GM08714 (cell line): Measurements from ENCODE around the gene CDK6.

Experiments used
- H3K4me3 ChIP-seq: fragments of 200-500 bp; sonication (Bioruptor generic); 2 replicates; pipeline ENCODE4 v1.5.1; 2014; ENCODE audit warnings: mild to moderate bottlenecking, low read length, inconsistent platforms
- ZNF274 ChIP-seq: IDR thresholded peaks from 2 replicates; pipeline ENCODE4 v1.6.1; 2012; ENCODE audit warnings: mild to moderate bottlenecking, low read depth, low read length

The CDK6 gene

DNA sequence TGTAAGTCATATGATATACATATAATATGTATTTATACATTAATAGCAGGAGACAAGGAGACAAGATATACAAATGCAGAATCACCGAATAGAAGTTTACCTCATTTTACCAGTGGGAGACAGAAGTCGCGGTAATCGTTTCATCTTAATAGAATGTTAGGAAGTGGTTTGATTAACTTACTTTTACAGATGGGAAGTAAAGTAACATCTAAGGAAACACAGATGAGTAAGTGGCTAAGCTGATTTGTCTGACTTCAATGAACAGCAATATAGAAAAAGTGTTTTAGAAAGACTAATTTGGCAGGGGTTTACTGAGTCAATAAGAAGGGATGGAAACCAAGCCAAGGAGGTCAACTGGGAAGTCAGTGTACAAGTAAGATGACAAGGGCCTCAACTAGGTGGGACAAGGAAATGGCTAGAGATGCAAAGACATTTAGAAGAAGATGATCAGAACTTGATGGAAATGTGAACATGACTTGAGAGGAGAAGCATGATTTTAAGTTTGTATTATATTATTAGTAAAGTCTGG lies 210.0 kb downstream of the CDK6 start:
- TF ChIP-seq ZNF274: no peak
- no peak overlapping the region for H3K4me3 ChIP-seq

DNA sequence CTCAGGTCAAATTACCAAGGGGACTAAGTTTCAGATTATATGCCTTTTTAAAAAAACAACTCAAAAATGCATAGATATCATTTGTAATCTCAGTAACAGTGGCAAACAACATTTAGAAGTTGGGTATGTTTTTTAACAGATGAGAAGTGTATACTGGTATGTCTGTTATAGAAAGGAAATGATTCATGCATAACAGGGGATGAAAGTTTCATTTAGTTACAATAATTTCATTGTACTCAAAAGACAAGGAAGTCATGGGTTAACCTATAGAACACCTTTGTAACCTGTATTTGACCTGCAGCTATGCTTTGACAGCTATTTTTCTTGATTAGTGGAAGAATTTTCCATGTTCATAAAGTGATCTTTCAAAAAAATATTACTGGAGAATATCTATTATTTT lies 210.8 kb downstream of the CDK6 start:
- no peak for TF ChIP-seq ZNF274
- H3K4me3 ChIP-seq: no peak overlapping the region

DNA sequence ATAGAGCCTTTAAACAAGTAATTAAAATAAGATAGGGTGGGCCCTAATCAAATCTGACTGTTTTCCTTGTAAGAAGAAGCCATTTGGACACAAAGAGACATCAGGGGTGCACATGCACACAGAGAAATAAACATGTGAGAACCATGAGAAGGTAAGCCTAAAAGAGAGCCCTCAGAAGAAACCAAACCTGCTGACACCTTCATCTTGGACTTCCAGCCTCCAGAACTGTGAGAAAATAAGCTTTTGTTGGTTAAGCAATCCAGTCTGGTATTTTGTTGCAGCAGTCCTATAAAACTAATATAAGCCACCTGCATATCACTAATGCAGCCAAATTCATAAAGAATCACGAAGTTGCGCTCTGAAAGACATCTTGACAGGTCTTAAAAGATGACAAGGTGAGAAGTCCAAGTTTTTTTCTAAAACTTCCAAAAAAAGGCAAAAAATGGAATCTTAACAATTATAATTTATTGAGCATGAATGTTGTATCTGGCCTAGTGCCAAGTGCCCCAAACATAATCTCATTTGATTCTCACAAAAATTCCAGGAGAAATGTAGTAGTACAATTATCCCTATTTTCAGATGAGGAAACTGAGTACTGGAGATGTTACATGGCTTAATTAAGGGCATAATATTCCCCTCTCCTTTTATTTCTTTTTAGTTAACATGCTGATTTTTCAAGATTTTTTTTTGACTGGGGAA lies 211.9 kb downstream of the CDK6 start:
- no peak overlapping the region for H3K4me3 ChIP-seq
- TF ChIP-seq ZNF274: no peak

DNA sequence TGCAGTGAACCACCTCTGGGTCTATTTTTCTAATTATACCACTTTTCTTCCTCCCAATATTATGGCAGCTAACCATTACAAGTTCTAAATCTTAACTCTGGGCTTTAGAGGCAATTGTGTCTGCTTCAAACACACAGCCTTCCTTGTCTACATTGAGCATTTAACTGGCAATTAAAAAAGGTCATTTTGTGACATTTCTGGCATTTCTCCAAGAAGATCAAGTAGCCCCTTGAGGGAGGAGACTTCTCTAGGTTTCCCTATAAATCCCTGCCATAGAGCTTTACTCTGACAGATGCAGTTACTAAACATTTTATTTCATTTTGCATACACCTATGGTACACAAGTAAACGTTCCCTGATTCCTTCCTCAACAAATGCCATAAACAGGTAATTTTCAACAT lies 212.8 kb downstream of the CDK6 start:
- no peak overlapping the region for H3K4me3 ChIP-seq
- no peak for TF ChIP-seq ZNF274

DNA sequence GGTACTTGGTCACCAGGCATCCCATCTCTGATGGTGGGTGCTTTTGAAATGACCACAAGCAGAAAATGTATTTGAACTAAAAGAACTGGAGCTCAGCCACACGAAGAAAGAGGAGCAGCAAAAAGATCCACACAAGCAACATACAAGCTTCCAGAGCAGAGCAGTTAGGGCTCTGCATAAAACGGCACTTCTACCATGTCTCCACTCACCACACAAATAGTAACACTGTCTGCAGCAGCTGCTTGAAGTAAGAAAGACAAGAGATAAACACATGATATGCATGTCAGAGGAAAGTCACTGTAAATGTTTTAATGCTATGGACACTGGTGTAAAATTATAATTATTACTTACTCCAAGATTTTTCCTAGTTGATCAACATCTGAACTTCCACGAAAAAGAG lies 213.7 kb downstream of the CDK6 start:
- peak overlapping the region; percentile 47; the same call in 1 of the 2 replicates for H3K4me3 ChIP-seq
- TF ChIP-seq ZNF274: no peak

DNA sequence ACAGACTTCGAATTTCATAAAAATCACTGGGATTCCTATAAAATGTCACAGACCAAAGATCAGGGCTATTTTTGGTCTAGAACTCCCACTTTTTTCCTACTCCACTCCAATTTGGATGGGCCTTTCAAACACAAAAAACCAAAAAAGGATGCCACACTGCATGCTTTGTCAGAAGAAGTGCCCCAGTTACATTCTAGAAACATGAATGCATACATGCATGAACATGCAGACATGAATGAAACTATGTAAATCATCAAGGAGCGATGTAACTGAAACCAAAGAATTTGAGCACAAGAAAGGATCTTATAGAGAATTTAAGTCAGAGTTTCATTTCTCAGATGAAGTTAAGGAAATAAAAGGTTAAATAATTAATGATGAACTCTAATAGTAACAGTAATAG lies 214.3 kb downstream of the CDK6 start:
- peak overlapping the region; percentile 47; the same call in 1 of the 2 replicates for H3K4me3 ChIP-seq
- no peak for TF ChIP-seq ZNF274

DNA sequence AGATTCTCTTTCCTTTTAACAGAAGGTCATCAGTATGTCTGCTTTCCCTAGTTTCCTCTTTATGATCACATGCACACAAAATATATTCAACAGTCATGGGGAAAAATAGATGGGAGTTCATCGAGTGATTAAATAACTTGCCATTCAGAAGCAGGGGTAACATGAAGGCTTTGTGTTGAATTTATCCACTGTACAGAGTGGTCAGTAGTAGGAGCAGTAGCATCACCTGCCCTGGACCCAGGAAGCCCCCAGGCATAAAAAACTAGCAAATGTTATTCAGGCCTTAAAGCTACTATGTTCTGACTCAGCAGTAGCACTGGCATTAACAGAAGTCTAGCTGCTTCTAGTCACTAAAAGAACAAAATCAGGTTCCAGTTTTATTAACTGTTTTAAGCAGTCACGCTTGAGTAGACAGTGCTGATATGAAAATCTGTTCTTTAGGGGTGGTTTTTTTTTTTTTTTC lies 214.8 kb downstream of the CDK6 start:
- peak overlapping the region; percentile 32; the same call in 1 of the 2 replicates for H3K4me3 ChIP-seq
- no peak for TF ChIP-seq ZNF274

DNA sequence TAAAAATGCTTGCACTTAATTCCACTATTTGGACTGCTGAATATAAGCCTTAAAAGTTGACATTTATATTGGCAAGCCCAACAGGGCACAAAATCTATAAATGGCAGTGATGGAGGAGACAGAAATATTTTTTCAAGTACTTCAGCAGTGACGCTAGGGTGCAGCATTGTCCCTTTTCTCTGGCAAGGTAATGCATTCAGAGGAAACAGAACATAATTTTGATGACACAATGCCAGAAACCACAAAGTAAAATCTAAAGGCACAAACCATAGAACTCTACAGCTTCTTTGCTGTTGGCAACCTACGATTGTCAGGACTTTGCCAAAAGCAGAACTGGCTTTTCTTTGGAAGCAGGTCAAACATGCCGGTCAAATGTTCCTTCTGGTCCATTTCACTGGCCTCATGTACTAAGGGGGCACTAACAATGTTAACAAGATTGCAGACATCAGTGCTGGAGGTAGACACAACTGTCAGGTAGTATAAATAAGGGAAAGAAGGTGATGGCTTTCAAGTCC lies 215.3 kb downstream of the CDK6 start:
- H3K4me3 ChIP-seq: peak overlapping the region; percentile 32; the same call in 1 of the 2 replicates

DNA sequence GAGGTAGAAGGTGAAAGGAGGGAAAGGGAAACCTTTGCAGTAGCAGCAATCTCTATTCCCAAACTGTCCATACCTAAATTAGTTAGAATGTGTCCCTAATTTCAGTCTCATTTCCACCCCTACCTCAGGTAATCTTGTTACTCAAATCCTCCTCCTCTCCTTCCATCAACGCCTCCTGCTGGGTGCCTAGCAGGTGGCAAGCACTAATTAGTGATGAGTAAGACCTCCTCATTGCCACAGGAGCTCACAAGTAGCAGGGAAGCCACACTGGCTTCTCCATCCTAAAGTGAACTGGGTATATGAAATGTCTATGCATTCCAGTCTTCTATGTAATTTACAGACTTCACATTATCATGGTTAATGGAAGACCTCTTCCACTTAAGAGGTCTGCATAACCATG lies 220.5 kb downstream of the CDK6 start:
- no peak overlapping the region for H3K4me3 ChIP-seq
- TF ChIP-seq ZNF274: no peak

More for the DNA sequence above, 215.3 kb downstream of the CDK6 start:
- TF ChIP-seq ZNF274: no peak

DNA sequence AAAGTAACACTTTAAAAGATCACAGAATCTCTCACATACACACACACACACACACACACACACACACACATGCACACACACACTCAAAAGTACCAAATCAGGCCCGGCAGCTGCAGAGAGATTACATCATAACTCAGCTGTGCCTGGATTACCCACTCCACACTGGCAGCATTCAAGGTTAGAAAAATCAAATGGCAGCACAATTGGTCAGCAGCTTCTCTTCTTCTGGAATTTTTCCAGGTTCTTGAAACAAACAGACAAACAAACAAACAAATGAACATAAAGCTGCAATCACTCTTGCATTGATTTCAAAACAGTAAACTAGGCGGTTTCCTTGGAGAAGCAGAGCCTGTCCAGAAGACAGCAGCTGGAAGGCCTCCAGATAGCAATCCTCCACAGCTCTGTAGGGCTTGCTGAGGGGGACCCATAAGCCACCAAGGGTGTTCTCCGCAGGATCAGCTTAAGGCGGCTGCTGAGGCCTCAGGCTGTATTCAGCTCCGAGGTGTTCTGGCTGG lies 221.7 kb downstream of the CDK6 start:
- H3K4me3 ChIP-seq: no peak overlapping the region
- TF ChIP-seq ZNF274: no peak

DNA sequence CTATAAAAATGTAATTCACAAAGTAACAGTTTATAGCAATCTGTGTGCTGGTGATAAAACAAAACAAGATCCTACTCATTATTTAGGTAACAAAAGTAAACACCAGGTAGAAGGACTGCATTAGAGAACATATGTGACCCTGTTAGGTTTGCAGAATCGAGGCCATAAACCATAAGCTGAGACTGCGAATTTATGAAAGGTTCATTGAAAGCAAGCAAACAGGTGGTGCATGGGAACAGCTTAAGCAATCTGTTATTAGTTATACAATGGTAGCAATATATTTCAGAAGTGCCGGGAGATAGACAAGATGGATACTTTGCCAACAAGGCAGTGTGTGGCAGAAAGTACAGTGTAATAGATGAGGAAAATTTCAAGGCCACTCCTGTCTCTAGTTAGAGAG lies 222.7 kb downstream of the CDK6 start:
- H3K4me3 ChIP-seq: no peak overlapping the region
- no peak for TF ChIP-seq ZNF274

DNA sequence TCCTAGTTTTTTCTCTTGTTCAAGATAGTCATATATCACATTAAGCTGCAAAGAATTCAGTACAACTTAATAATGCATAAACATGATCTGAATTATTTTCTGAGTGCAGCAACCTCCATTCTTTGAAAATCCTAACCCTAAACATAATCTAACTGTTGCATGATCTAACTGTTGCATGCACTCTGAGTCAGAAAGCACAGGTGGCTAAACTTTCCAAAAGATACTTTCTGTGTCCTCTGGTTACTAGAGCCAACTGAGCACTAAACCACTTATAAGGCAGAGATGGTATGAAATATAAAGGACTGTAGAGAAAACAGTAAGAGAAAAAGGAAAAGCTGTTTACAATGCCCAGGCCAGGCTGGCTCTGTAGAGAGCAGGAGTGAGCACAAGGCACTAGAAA lies 223.2 kb downstream of the CDK6 start:
- TF ChIP-seq ZNF274: no peak
- no peak overlapping the region for H3K4me3 ChIP-seq

DNA sequence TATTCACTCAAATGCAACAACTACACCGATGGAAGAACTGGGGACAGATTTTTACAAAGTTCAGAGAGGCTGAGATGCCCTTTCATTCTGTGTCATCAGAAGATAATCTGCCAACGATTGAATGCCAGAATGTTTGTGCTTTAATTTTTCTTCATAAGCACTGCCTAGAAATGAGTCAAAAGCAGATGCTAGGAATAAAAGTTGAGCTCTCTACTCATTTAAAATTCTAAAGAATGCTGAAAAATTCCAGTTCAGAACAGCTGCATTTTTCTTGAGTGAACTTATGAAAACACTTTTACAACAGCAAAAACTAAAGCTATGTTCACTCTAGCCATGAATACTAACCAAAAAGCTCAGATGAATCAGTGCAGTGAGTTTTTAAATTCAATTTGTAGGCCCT lies 223.9 kb downstream of the CDK6 start:
- H3K4me3 ChIP-seq: no peak overlapping the region
- no peak for TF ChIP-seq ZNF274

DNA sequence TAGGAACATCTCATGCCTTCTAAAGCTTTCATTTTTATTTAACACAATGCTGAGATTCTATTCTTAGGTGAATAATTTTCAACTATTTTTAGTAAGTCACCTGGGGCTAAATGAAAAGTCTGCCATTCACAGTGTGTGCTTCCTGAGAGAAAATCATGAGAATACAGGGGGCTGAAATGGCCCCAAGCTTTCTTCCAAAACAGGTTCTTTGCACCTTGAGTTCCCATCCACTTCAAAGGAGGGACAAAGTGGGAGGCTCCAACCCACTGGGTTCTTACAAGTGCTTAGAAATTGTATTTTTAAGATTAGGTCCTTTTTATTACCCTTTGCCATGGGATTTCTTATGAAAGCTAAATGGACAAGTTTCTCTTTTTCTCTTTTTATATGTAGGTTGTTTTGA lies 224.6 kb downstream of the CDK6 start:
- no peak overlapping the region for H3K4me3 ChIP-seq
- TF ChIP-seq ZNF274: no peak

DNA sequence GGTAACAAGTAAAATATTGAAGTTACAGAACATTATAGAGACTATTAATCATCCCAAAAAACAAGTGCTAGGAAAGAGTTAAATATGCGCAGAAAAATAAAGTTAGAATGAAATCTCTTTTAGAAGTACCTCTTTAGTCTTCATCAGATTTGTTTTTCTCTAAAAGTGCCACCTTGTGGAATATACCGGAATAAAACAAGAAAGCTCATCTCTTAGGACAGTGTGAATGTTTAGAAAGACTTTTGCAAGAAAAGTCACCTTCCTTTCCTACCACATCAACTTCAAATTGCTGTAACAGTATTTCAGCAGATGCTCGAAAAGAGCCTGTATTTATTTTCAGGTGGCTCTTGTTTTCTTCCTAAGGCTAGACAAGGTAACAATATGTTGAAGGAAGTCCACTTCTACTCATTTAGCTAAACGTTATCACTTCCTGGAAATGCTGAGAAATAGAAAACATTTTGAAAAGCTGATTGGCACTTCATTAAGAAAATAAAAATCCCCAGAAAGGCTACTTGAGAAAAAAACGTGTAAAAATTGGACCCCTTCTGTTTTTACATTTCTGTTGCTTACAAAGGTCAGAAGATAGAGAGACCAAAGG lies 226.4 kb downstream of the CDK6 start:
- TF ChIP-seq ZNF274: no peak
- H3K4me3 ChIP-seq: no peak overlapping the region
